SH-SY5Y (cell line): ENCODE data around the gene PABPC3.

Experiments
- GATA2 ChIP-seq: IDR thresholded peaks from 2 replicates; pipeline ENCODE4 v1.6.1; 2011; ENCODE audit warnings: mild to moderate bottlenecking, low read depth, low read length
- GATA3 ChIP-seq: IDR thresholded peaks from 2 replicates; pipeline ENCODE4 v1.6.1; 2011; ENCODE audit warnings: low read depth, mild to moderate bottlenecking, low read length, moderate library complexity

- TF ChIP-seq GATA3 (no peak), GATA2 (no peak)
Observed at GRCh38 chr13:25065974-25066770, 29.8 kb upstream of the PABPC3 start.
